Astrocyte of the cerebellum (primary cell): Measurements from ENCODE around the gene SEMA4D.

Source experiments
- DNase-seq: peaks from one replicate; pipeline ENCODE4 v3.0.0-alpha.2; 2011; ENCODE audit warnings: low read depth
- H3K4me3 ChIP-seq: 2 replicates; pipeline ENCODE4 v1.5.1; 2011; ENCODE audit warnings: mild to moderate bottlenecking, low read depth, low read length, moderate library complexity
- in situ Hi-C: cut with HindIII; loops from 2 replicates; pipeline ENCODE4 v1.10.0; 2017; ENCODE audit warnings: low sequenced_read_pairs
- TF ChIP-seq, protein P1 (sequence below): IDR thresholded peaks from 2 replicates; pipeline ENCODE4 v1.5.1; 2012; ENCODE audit warnings: low read length, low read depth, moderate library complexity, mild to moderate bottlenecking; ENCODE audit errors: missing control alignments

SEMA4D gene

DNA sequence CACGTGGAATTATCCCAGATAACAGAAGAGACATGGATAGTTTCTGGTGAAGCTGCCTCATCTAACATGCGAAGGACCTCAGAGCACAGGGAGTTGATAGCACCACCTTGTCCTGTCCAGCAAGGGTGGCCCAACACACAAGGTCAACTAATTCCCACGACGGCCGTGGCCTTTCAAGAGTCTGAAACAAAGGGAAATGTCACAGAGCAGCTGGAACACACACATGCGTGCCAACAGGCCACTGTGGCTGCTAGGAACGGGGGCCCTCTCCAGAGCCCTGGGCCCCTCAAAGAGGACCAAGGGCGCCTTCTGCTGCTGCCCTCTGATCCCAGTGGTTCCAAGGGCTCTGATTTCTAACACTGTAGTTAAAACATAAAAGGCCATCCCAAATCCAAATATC is 128.9 kb downstream of the SEMA4D start:
- TF ChIP-seq, protein P1, sequence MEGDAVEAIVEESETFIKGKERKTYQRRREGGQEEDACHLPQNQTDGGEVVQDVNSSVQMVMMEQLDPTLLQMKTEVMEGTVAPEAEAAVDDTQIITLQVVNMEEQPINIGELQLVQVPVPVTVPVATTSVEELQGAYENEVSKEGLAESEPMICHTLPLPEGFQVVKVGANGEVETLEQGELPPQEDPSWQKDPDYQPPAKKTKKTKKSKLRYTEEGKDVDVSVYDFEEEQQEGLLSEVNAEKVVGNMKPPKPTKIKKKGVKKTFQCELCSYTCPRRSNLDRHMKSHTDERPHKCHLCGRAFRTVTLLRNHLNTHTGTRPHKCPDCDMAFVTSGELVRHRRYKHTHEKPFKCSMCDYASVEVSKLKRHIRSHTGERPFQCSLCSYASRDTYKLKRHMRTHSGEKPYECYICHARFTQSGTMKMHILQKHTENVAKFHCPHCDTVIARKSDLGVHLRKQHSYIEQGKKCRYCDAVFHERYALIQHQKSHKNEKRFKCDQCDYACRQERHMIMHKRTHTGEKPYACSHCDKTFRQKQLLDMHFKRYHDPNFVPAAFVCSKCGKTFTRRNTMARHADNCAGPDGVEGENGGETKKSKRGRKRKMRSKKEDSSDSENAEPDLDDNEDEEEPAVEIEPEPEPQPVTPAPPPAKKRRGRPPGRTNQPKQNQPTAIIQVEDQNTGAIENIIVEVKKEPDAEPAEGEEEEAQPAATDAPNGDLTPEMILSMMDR = no peak
- in situ Hi-C loops = no loop called here
- DNase-seq = no peak
- no peak overlapping the region for H3K4me3 ChIP-seq

DNA sequence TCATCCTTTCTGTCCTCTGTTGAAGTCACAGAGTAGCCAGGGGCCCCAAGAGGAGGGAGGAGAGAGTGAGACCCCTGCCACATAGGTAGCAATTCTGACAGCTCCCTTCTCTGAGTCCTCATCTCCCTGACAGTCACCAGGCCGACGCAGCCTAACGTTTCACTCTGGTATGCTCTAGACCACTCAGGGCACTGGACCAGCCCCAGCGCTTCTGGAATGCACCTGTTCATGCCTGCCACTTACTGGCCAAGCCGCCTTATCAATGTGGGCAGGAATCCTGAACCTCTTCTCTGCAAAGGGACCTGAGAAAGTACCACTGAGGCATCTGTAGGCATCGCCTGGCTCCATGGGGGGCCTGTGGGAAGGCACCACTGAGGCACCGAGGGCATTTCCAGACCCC is 129.4 kb downstream of the SEMA4D start:
- in situ Hi-C loops = no loop called here
- TF ChIP-seq, protein P1 = no peak
- no peak overlapping the region for H3K4me3 ChIP-seq
- no peak for DNase-seq

DNA sequence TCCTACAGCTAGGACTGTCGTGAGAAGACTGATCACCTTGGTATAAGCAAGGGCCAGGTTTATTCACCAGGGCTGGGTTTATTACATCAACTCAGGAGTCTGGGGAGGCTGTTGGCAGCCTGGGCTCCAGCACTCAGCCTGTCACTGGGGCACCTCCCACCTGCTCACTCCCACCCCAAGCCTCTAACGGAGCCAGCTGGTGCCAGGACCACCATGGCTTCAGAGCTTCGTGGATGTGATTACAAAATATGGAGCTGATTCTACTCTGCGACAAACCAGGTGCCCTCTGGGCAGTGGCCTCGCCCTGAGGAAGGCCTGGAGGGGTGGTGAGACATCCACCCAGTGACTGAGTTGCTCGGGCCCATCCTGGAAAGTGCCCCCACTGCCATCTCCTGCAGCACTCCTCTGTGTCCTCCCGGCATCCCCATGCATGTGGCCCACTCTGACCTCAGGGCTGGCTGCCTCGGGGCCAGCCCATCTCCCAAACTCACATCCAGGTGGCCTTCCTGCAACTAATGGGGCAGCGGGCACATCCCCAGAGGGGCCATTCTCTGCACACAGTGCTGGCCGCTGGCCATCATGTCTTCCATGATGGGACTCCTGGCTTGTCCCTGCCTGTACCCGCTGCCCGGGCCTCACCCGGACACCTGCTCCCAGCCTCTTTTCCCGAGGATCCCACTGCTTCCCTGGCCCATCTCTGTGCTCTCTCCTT is 130.0 kb downstream of the SEMA4D start:
- TF ChIP-seq, protein P1 = no peak
- no peak for DNase-seq
- no peak overlapping the region for H3K4me3 ChIP-seq
- in situ Hi-C loops = no loop called here

DNA sequence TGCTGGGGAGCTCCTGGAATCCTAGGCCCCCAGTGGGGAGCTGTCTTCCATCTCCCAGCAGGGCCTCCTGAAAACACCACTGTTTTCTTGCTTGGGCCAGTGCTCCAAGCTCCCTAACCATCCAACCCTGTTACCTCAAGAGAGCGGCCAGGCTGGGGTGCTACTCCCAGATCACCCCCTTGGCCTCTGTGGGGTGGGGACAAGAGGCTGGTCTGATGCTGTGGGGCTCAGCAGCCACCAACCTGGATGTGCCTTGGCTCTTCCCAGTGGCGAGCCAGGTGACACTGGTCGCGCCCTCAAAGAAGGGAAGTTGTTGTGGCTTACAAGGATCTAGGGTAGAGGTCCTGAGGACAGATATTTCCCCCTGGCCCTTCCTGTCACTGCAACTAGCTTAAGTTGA is 130.6 kb downstream of the SEMA4D start:
- in situ Hi-C loops = no loop called here
- TF ChIP-seq, protein P1 = no peak
- H3K4me3 ChIP-seq = no peak overlapping the region
- DNase-seq = no peak

DNA sequence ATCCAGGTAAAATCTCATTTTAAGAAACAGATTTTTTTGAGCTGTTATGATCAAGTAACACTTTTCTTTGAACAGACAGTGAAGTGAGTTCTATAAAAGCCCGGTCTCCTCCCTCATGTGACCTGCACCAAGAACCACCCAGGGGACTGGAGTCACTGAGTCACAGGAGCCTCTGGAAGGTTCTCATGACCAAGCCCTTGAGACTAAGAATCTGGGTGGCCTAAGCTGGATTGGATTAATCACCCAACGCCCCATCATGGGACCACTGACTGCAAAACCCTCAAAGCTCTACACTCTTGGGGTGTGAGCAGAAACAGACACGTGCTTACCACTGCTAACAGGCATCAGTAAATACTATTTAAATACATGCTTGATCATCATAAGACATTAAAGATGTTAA is 131.2 kb downstream of the SEMA4D start:
- DNase-seq = no peak
- no peak overlapping the region for H3K4me3 ChIP-seq
- in situ Hi-C loops = no loop called here
- TF ChIP-seq, protein P1 = no peak

DNA sequence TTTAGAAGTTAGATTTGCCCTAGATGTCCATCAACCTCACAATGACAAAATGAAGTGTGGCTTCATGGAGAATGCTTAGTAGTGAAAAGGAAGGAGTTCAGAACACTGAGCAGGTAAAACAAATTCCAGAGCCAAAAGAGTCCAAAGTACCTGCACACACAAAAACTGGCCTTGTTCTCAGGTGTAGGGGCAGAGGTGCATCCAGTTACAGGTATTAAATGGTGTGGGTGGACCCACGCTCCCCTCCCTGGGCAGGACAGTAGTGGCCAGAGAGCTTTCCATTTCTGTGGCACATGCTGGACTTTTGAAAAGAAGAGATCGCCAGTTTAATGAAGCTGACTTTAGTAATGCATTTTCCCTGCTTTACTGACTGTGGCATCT is 132.4 kb downstream of the SEMA4D start:
- no peak overlapping the region for H3K4me3 ChIP-seq
- in situ Hi-C loops = no loop called here
- DNase-seq = no peak

More for the DNA sequence above, 132.4 kb downstream of the SEMA4D start:
- TF ChIP-seq, protein P1 = no peak
